GM23338 (cell line): ENCODE data around the gene IDH3A. TPM values are rescaled to one million over a fixed set of nuclear protein-coding genes. Genes with fewer than 3 reads are reported as not detected.

ENCODE experiments used
- ATAC-seq: fragments of 200-7000 bp; cut with Tn5 transposase; 3 replicates; pipeline ENCODE4 v1.9.1; 2020
- DNase-seq: peaks from one replicate; pipeline ENCODE4 v3.0.0-alpha.2; 2015; ENCODE audit warnings: low spot score
- H2AFZ ChIP-seq: fragments of 200-600 bp; sonication (generic); 2 replicates; pipeline ENCODE4 v1.8.0; 2016; ENCODE audit warnings: antibody characterized with exemption, mild to moderate bottlenecking, moderate library complexity
- H3F3A ChIP-seq: fragments of 200-600 bp; sonication (generic); replicated peaks from 2 replicates; pipeline ENCODE4 v1.8.0; 2017; ENCODE audit warnings: antibody characterized with exemption, mixed run types, low read depth
- H3K27ac ChIP-seq: fragments of 200-600 bp; sonication (generic); 2 replicates; pipeline ENCODE4 v1.6.1; 2016; ENCODE audit warnings: low read depth
- H3K27me3 ChIP-seq: fragments of 200-600 bp; sonication (generic); 2 replicates; pipeline ENCODE4 v1.8.0; 2016; ENCODE audit warnings: mild to moderate bottlenecking, mixed run types, moderate library complexity; ENCODE audit not compliant: insufficient read depth
- H3K36me3 ChIP-seq: fragments of 200-600 bp; sonication (generic); 2 replicates; pipeline ENCODE4 v1.8.0; 2016; ENCODE audit warnings: mild to moderate bottlenecking; ENCODE audit not compliant: insufficient read depth
- H3K4me1 ChIP-seq: fragments of 200-600 bp; sonication (generic); 2 replicates; pipeline ENCODE4 v1.8.0; 2016; ENCODE audit warnings: mild to moderate bottlenecking, moderate library complexity; ENCODE audit not compliant: insufficient read depth
- H3K4me2 ChIP-seq: fragments of 200-600 bp; sonication (generic); 2 replicates; pipeline ENCODE4 v1.7.1; 2017; ENCODE audit warnings: mixed run types
- H3K4me3 ChIP-seq: fragments of 200-600 bp; sonication (generic); 2 replicates; pipeline ENCODE4 v1.6.1; 2016; ENCODE audit warnings: mixed run types
- H3K79me2 ChIP-seq: fragments of 200-600 bp; sonication (generic); replicated peaks from 2 replicates; pipeline ENCODE4 v1.8.0; 2017; ENCODE audit warnings: mild to moderate bottlenecking; ENCODE audit not compliant: insufficient read depth
- H3K9me2 ChIP-seq: fragments of 200-600 bp; sonication (generic); 2 replicates; pipeline ENCODE4 v1.8.0; 2017; ENCODE audit not compliant: insufficient read depth
- H4K20me1 ChIP-seq: fragments of 200-600 bp; sonication (generic); replicated peaks from 2 replicates; pipeline ENCODE4 v1.8.0; 2017; ENCODE audit warnings: mild to moderate bottlenecking; ENCODE audit not compliant: insufficient read depth
- H3K27ac Mint-ChIP-seq: 2 replicates; pipeline ENCODE4 v1.8.0; 2020; ENCODE audit warnings: inconsistent platforms, mild to moderate bottlenecking, moderate library complexity, mixed read lengths
- H3K27me3 Mint-ChIP-seq: 3 replicates; pipeline ENCODE4 v1.8.0; 2022; ENCODE audit warnings: low read depth, mild to moderate bottlenecking, moderate library complexity, mixed read lengths, inconsistent platforms; ENCODE audit not compliant: insufficient read depth, poor library complexity
- H3K36me3 Mint-ChIP-seq: 3 replicates; pipeline ENCODE4 v1.8.0; 2021; ENCODE audit warnings: low read depth, mild to moderate bottlenecking, inconsistent platforms, moderate library complexity, mixed read lengths
- H3K4me1 Mint-ChIP-seq: 3 replicates; pipeline ENCODE4 v1.8.0; 2020; ENCODE audit warnings: mild to moderate bottlenecking, inconsistent platforms, mixed read lengths
- H3K4me3 Mint-ChIP-seq: 3 replicates; pipeline ENCODE4 v1.8.0; 2021; ENCODE audit warnings: moderate library complexity, mild to moderate bottlenecking, inconsistent platforms, mixed read lengths
- H3K9me3 Mint-ChIP-seq: 3 replicates; pipeline ENCODE4 v1.8.0; 2020; ENCODE audit warnings: moderate library complexity, mild to moderate bottlenecking, inconsistent platforms, mixed read lengths
- CTCF ChIP-seq, 2 experiments: fragments of 200-600 bp in 1 of 2; sonication (generic) in 1 of 2; conservative IDR thresholded peaks; 2 replicates each; pipeline versions ENCODE4 v1.5.1 to v1.6.1; 2016 to 2017; ENCODE audit warnings: antibody characterized with exemption in 2 of 2, low read depth in 2 of 2, mild to moderate bottlenecking in 2 of 2, moderate library complexity in 1 of 2
- ETS1 ChIP-seq: IDR thresholded peaks from 2 replicates; pipeline ENCODE4 v1.6.1; 2016; ENCODE audit warnings: antibody characterized with exemption
- EZH2 ChIP-seq: fragments of 200-600 bp; sonication (generic); IDR thresholded peaks from one replicate; pipeline ENCODE4 v1.8.0; 2017; ENCODE audit warnings: antibody characterized with exemption, mild to moderate bottlenecking, low read depth; ENCODE audit not compliant: unreplicated experiment
- EZH2phosphoT487 ChIP-seq: fragments of 200-600 bp; sonication (generic); IDR thresholded peaks from one replicate; pipeline ENCODE4 v1.8.1; 2018; ENCODE audit warnings: antibody characterized with exemption; ENCODE audit not compliant: unreplicated experiment
- JUNB ChIP-seq: IDR thresholded peaks from one replicate; pipeline ENCODE4 v1.6.1; 2016; ENCODE audit warnings: antibody characterized with exemption; ENCODE audit not compliant: unreplicated experiment
- NANOG ChIP-seq: IDR thresholded peaks from 2 replicates; pipeline ENCODE4 v1.6.1; 2016; ENCODE audit warnings: antibody characterized with exemption, borderline replicate concordance
- POLR2AphosphoS5 ChIP-seq: IDR thresholded peaks from 2 replicates; pipeline ENCODE4 v1.6.1; 2016; ENCODE audit warnings: antibody characterized with exemption, low read depth
- REST ChIP-seq: IDR thresholded peaks from one replicate; pipeline ENCODE4 v1.6.1; 2018; ENCODE audit warnings: antibody characterized with exemption; ENCODE audit not compliant: unreplicated experiment
- STAT1 ChIP-seq: IDR thresholded peaks from one replicate; pipeline ENCODE4 v1.6.1; 2016; ENCODE audit warnings: antibody characterized with exemption; ENCODE audit not compliant: unreplicated experiment
- ZNF114 ChIP-seq: fragments of 250-450 bp; sonication (Bioruptor Pico); IDR thresholded peaks from 2 replicates; pipeline ENCODE4 v1.5.0; 2020; ENCODE audit warnings: mild to moderate bottlenecking, moderate library complexity
- ZNF331 ChIP-seq: fragments of 250-450 bp; sonication (Bioruptor Pico); IDR thresholded peaks from 2 replicates; pipeline ENCODE4 v1.5.0; 2020; ENCODE audit warnings: low read depth, mild to moderate bottlenecking, moderate library complexity
- ZNF462 ChIP-seq: fragments of 250-450 bp; sonication (Bioruptor Pico); IDR thresholded peaks from 2 replicates; pipeline ENCODE4 v1.5.0; 2020; ENCODE audit warnings: mild to moderate bottlenecking, moderate library complexity
- polyA plus RNA-seq: library from polyadenylated mRNA; unstranded; fragments of >200 nt; fragmentation: Nextera tagmentation; extraction: Ambion mirVana; gene quantifications from 2 replicates; pipeline ENCODE4 v1.2.1, GENCODE V29; 2016
- total RNA-seq: library from RNA; depleted of rRNA; stranded (reverse); fragments of >200 nt; shearing (Covaris generic); gene quantifications from 2 replicates; pipeline ENCODE4 v1.2.3, GENCODE V29; 2014

The IDH3A gene
- total and polyA plus RNA-seq, 2 experiments from 2014 or later, result 24.1 to 41.6 TPM

GRCh38 chr15:78105476-78106241, 43.5 kb upstream of the IDH3A start (continued):
- TF ChIP-seq NANOG (no peak), EZH2phosphoT487 (no peak), ZNF462 (no peak), ZNF331 (CRISPR knock-in tag) (no peak)

- Histone ChIP-seq H3K4me3 (no peak overlapping the region), H2AFZ (no peak overlapping the region), H3K27me3 (no peaks in the 10 kb centered on the region), H3K4me1 (no peaks in the 10 kb centered on the region), H3K27ac (no peak overlapping the region), H3K9me2 (no peaks in the 10 kb centered on the region), H3F3A (no peaks in the 10 kb centered on the region), H3K79me2 (no peaks in the 10 kb centered on the region), H4K20me1 (no peaks in the 10 kb centered on the region), H3K36me3 (no peaks in the 10 kb centered on the region), H3K4me2 (no peak overlapping the region)
- no peak overlapping the region for H3K4me3 Mint-ChIP-seq
- H3K36me3 Mint-ChIP-seq, result peaks cover 10% of the 10 kb centered on the region; the same call in 2 of the 3 replicates
- DNase-seq (no peak), ATAC-seq (no peak)
- H3K9me3 Mint-ChIP-seq, result no peaks in the 10 kb centered on the region; the same call in 2 of the 3 replicates
- H3K27me3 Mint-ChIP-seq, result peaks cover 12% of the 10 kb centered on the region
- TF ChIP-seq REST (no peak), EZH2phosphoT487 (no peak), EZH2 (no peak), JUNB (no peak), CTCF (conservative IDR thresholded peaks at IDR 0.05; ENCODE audit: low read depth in 2 of 2) (no peak), POLR2AphosphoS5 (no peak), ZNF114 (CRISPR knock-in tag) (no peak), NANOG (no peak), ETS1 (no peak), ZNF331 (CRISPR knock-in tag) (no peak), STAT1 (no peak)
- no peak overlapping the region for H3K27ac Mint-ChIP-seq
- H3K4me1 Mint-ChIP-seq, result peaks cover 5% of the 10 kb centered on the region
Measured at GRCh38 chr15:78107471-78107870, 41.7 kb upstream of the IDH3A start.
